Mononuclear cell (primary cell): ENCODE results near the gene DPP6. TPM values are rescaled to one million over a fixed set of nuclear protein-coding genes. Genes with fewer than 3 reads are reported as not detected.
"Not testable (repeated sequence)": the region's sequence is repeated elsewhere in the genome, so short reads cannot be mapped to it uniquely, and the experiment has no call there.

ENCODE experiments used
- H3K27me3 ChIP-seq: 2 replicates; pipeline ENCODE4 v1.6.0; 2011; ENCODE audit warnings: low read length, control low read depth; ENCODE audit not compliant: insufficient read depth
- H3K4me1 ChIP-seq: 2 replicates; pipeline ENCODE4 v1.5.1; 2011; ENCODE audit warnings: mild to moderate bottlenecking, low read length, control low read depth; ENCODE audit not compliant: insufficient read depth
- H3K4me3 ChIP-seq: 2 replicates; pipeline ENCODE4 v1.5.1; 2011; ENCODE audit warnings: mild to moderate bottlenecking, low read length, moderate library complexity
- H3K9me3 ChIP-seq: 2 replicates; pipeline ENCODE4 v1.5.1; 2011; ENCODE audit warnings: low read depth, mild to moderate bottlenecking, control low read depth, low read length
- total RNA-seq: library from RNA; depleted of rRNA; stranded (reverse); fragments of >200 nt; gene quantifications from one replicate; pipeline ENCODE4 v1.2.3, GENCODE V29; 2012

The DPP6 gene
- total RNA-seq, 1 donor: not detected

DNA sequence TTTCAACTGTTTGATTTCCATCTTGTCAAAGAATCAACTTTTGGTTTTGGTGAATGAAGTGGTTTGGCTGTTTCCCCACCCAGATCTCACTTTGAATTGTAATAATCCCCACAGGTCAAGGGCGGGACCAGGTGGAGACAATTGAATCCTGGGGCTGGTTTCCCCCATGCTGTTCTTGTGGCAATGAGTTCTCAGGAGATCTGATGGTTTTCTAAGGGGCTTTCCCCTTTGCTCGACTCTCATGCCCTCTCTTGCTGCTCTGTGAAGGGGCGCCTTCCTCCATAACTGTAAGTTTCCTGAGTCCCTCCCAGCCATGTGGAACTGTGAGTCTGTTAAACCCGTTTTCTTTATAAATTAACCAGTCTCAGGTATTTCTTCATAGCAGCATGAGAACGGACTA is 68.6 kb downstream of the DPP6 start:
- not testable (repeated sequence) for H3K27me3 ChIP-seq, H3K4me1 ChIP-seq, H3K9me3 ChIP-seq, H3K4me3 ChIP-seq

DNA sequence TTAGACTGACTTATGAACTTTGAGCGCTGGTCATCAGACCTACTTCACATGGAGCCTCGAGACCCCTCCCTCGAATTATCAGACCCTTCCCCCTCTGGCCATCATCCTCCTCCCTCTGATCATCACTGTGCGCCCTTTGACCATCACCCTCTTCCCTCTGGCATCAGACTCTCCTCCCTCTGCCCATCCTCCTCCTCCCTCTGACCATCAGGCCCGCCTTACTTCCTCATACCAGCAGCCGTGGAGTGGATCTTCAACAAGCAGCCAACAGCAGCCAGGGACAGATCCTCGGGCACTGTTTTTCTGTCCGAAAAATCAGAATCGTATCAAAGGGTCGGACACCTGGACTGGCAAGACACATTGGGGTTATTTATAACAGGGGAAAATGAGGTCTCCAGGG is 70.5 kb downstream of the DPP6 start:
- not testable (repeated sequence) for H3K9me3 ChIP-seq, H3K4me3 ChIP-seq, H3K27me3 ChIP-seq, H3K4me1 ChIP-seq

DNA sequence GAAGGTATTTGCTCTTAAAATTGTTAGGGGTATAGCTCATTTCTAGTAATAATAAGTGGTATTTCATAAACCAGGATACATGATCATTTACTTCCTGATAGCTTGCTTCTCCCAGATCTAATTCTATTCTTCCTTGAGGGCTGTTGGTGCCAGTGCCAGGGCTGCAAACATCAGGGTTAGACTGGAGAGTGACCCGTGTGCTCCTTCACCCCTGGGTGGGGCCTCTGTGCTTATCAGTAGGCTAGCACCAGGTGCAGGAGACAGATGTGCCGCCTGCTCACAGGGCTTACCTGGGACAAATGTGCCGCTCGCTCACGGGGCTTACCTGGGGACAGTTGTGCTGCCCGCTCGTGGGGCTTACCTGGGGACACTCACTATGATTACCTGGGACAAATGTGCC is 71.2 kb downstream of the DPP6 start:
- H3K27me3 ChIP-seq, H3K4me1 ChIP-seq, H3K9me3 ChIP-seq, H3K4me3 ChIP-seq: not testable (repeated sequence)

DNA sequence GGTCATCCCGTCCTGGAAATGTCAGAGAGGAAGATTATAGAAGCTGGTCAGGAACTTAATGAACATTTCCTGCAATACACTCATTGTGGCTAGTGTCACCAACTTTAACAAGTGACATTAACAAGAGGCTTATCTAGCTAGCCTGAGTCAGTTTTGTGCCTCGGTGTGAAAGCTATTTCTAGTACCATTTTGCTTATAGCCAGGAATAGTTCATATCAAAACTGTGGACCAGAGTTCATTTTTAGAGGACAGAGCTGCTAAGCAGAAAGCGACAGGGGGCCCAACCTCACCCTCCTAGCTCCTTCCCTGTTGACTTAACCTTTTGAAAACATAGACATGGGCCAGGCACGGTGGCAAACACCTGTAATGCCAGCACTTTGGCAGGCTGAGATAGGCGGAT is 76.9 kb downstream of the DPP6 start:
- H3K9me3 ChIP-seq, H3K4me3 ChIP-seq, H3K27me3 ChIP-seq, H3K4me1 ChIP-seq: not testable (repeated sequence)

DNA sequence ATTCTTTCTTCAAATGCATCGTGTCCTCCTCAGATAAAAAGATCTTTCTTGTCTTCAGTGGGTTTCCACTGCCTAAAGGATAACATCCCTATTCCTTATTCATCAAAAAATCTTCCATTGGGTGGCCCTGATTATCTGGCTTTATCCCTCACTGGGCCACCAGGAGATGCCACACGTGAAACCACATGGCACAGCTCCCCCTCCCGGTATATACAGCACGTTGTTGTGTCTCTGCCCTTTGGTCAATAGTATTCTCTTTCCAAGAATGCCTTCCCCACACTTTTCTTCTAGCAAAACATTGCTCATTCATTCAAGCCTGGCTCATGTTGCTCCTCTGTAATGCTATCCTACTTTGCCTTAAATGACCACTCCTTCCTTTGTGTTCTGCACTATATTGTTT is 80.4 kb downstream of the DPP6 start:
- not testable (repeated sequence) for H3K9me3 ChIP-seq, H3K4me1 ChIP-seq, H3K4me3 ChIP-seq, H3K27me3 ChIP-seq

DNA sequence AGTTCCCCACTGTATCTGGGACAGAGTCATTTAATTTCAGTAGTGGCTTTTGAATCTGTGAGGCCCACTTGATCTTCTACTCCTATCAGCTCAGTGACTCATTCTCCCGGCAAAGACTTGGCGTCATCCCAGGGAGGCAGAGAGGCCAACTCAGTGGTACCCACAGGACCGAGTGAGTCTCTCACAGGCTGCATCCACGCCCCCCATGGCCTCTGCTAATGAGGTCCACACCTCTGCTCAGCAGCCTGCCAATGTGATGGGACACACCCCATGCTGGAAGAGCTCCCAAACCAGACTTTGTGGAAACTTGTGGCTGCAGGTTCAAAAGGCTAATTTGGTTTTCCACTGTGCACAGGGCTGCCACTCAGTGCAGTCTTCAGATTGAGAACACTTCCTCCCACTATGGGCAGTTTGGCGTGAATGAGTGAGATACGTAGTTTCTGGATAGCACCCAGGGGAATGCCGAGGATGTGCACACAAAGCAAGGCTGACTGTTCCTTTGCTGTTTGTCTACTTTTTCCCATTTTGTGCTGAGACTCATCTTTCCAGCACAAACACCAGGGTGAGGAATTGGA is 81.6 kb downstream of the DPP6 start:
- not testable (repeated sequence) for H3K4me1 ChIP-seq, H3K9me3 ChIP-seq, H3K27me3 ChIP-seq, H3K4me3 ChIP-seq

DNA sequence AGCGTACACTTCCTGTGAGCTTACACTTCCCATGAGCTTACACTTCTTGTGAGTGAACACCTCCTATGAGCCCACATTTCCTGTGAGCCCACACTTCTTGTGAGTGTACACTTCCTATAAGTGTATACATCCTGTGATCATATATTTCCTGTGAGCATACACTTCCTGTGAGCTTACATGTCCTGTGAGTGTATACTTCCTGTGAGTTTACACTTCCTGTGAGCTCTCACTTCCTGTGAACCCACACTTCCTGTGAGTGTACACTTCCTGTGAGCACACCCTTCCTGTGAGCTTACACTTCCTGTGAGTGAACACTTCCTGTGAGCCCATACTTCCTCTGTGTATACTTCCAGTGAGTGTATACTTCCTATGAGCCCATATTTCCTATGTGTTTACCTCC is 82.5 kb downstream of the DPP6 start:
- H3K27me3 ChIP-seq, H3K9me3 ChIP-seq, H3K4me1 ChIP-seq, H3K4me3 ChIP-seq: not testable (repeated sequence)

DNA sequence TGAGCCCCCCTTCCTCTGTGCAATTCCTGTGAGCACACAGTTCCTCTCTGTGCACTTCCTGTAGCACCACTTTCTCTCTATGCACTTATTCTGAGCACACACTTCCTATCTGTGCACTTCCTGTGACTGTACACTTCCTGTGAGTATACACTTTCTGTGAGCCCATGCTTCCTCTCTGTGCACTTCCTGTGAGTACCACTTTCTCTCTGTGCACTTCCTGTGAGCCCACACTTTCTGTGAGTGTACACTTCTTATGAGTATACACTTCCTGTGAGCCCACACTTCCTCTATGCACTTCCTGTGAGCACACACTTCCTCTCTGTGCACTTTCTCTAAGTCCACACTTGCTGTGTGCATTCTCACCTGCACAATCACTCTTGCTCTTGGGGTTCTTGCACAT is 83.4 kb downstream of the DPP6 start:
- H3K9me3 ChIP-seq, H3K4me3 ChIP-seq, H3K4me1 ChIP-seq, H3K27me3 ChIP-seq: not testable (repeated sequence)

DNA sequence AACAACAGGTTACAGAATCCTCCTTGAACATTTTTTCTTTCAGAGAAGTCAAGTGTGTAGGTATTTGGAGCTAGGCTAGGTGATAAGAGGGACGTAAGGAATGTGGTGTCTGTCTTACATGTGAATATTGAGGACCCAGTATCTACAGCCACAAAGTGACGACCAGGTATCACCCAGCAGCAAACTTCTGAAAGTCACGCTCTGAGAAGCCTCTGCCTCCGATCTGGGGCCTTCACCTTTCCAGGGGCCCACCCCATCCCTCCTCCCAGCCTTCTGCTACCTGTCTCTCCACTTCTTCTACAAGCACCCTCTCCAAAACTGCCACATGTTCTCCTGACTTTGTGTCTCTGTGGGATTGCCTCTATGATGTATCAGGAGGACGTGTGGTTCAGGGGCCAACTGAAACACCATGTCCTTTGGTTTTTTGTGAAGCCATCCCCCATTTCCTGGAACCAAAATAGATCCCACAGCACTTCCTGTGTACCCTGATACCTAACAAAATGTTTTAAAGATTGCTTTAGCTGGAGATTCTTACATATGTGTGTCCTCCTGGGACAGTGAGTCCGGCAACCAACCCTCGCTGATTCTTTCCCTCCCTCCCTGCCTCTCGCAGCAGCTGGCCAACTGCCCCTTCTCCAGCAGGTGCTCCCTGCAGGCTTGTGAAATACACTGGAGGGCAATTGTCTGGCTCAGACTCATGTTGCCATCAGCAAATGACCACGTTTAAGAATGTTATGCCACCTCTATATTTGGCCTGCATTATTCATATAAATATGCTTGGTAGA is 93.9 kb downstream of the DPP6 start:
- H3K4me3 ChIP-seq, H3K9me3 ChIP-seq, H3K4me1 ChIP-seq, H3K27me3 ChIP-seq: not testable (repeated sequence)

DNA sequence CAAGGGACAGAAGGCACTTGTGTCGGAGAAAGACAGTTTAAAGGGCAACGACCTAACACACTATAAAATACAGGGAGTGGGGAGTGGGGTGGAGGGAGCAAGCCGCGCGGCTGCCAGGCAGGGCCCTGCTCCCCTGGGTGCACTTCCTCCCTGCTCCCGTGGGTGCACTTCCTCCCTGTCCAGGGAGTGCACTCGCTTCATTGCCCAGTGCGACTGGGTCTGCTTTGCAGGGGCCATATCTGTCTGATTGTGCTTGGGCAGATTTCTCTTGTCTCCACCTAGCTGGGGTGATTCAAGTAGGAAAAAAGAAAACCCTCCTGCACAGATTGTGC is 94.5 kb downstream of the DPP6 start:
- H3K4me1 ChIP-seq, H3K27me3 ChIP-seq, H3K9me3 ChIP-seq, H3K4me3 ChIP-seq: not testable (repeated sequence)

DNA sequence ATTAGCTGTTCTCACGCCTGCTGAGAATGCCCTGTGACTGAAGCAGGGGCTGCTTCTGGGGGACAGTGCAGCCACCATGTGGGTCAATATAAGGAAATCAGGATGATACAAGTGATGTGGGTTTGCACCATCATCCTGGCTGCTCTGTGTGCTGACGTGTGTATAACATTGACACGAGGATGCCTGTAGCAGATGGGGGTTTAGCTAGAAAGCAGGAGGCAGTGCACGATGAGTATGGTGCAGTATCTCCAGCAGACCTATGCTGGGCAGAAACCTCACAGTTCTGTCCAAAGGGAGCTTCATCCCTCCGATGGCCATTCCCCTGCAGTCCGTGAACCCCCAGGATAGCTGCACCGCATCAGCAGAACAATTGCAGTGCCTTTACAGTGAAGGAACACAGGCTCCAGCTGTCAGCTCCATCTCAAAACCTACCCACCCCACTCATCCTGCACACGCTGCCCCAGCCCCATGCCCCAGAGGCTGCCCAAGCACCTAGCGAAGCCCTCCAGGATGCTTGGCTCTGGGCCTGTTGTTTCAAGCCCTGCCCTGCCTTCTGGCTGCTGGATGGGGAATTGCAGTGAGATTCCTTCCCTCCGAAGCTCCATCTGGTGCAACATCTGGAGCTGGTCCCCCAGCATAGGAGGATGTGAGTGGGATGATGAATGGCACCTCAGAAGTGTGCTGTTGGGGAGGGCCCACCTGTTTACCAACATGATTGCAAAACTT is 96.8 kb downstream of the DPP6 start:
- not testable (repeated sequence) for H3K4me1 ChIP-seq, H3K27me3 ChIP-seq, H3K4me3 ChIP-seq, H3K9me3 ChIP-seq

DNA sequence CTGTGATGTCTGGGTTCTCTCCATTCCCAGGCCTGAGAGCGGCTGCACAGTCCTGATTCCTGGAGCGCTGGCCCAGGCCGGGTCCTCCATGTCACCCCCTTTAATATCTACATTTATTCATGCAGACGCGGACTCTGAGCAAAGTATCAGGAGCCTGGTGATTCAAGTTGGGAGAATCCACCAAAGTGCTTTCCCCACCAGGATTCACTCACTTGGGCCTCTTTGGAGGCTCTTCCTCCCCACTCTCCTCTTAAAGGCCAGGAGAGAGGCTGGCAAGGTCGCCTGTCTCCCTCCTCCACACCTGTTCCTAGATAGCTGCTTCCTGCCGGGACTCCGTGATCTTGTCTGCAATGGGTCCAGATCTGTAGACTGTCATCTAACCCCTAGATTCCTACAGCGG is 98.5 kb downstream of the DPP6 start:
- not testable (repeated sequence) for H3K4me1 ChIP-seq, H3K27me3 ChIP-seq, H3K4me3 ChIP-seq, H3K9me3 ChIP-seq

DNA sequence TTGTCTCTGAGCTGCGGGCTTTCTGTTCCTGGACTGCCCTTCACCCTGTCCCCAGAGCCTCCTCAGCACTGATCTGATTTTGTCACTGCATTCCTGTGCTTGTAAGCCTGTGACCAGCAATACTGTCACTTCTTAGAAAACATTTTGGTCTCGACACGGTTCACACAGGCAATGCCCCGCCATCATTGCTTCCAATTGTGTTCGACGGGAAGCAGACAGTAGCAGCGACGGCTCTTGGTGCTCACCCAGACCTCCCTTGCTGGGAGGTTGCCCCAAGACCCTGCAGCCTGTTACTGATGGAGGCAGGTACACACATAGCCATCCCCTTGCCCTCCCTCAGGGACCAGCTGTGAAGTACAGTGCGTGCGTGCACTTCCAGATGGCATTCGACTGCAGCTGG is 99.1 kb downstream of the DPP6 start:
- not testable (repeated sequence) for H3K4me1 ChIP-seq, H3K9me3 ChIP-seq, H3K4me3 ChIP-seq, H3K27me3 ChIP-seq

DNA sequence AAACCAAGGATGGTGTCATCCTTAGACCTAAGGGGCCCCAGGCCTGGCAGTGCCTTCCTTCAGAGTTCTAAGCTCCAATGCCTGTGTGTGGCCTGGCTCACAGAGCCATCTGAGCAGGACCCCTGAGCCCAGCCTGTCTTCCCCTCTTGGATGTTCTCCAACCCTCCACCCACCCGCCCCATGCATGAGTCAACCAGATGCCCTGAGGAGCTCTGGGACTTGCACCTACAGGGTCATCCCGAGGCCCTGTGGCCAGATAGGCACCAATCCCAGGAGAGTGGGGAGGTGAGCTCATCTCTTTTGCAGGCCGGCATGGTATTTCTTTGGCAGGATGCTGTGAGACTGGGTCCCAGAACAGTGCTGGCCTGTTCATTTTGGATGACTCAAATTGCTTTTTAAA is 103.7 kb downstream of the DPP6 start:
- H3K27me3 ChIP-seq, H3K9me3 ChIP-seq, H3K4me1 ChIP-seq, H3K4me3 ChIP-seq: not testable (repeated sequence)

DNA sequence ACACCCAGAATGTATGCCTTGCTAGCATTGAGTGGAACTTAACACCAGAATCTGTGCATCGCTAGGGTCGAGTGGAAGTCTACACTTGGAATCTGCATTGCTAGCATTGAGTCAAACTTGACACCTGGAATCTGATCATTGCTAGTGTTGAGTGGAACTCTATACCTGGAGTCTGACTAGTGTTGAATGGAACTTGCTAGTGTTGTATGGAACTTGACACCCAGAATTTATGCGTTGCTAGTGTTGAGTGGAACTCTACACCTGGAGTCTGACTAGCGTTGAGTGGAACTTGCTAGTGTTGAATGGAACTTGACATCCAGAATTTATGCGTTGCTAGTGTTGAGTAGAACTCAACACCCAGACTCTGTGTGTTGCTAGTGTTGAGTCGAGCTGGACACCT is 110.7 kb downstream of the DPP6 start:
- not testable (repeated sequence) for H3K27me3 ChIP-seq, H3K9me3 ChIP-seq, H3K4me1 ChIP-seq, H3K4me3 ChIP-seq

DNA sequence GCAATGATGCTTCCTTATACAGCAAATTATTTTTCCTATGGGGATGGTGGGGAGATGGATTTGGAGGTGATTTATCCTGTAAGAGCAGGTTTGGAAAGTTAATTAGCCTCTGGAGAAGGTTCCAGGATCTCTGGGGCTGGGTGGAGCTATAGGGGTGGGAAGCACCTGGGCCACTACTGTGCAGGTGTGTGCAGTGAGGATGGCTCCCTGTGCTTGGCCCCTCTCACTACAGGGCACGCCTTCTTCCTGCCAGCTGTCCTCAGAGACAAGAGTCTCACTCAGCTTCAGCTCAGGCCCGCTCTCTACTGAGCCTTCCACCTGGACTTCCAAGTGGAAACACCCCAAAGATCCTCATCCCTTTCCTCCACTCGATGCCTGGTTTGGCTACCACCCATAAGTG is 111.4 kb downstream of the DPP6 start:
- H3K4me1 ChIP-seq, H3K9me3 ChIP-seq, H3K4me3 ChIP-seq, H3K27me3 ChIP-seq: not testable (repeated sequence)
